A673 (cell line): ENCODE results near the gene TPO.
"Not testable (repeated sequence)": the region's sequence is repeated elsewhere in the genome, so short reads cannot be mapped to it uniquely, and the experiment has no call there.

Experiments
- EZH2 ChIP-seq: fragments of 200-600 bp; sonication (generic); IDR thresholded peaks from 2 replicates; pipeline ENCODE4 v1.6.1; 2017; ENCODE audit warnings: borderline replicate concordance, low read depth, mild to moderate bottlenecking, mixed read lengths, antibody characterized with exemption, low read length; ENCODE audit not compliant: poor library complexity, severe bottlenecking
- TF ChIP-seq, protein P1 (sequence below): fragments of 300-800, 200-600 bp; sonication (generic); conservative IDR thresholded peaks from 2 replicates; pipeline ENCODE4 v1.5.1; 2017; ENCODE audit warnings: low read depth, mild to moderate bottlenecking, antibody characterized with exemption, low read length, moderate library complexity, mixed read lengths

DNA sequence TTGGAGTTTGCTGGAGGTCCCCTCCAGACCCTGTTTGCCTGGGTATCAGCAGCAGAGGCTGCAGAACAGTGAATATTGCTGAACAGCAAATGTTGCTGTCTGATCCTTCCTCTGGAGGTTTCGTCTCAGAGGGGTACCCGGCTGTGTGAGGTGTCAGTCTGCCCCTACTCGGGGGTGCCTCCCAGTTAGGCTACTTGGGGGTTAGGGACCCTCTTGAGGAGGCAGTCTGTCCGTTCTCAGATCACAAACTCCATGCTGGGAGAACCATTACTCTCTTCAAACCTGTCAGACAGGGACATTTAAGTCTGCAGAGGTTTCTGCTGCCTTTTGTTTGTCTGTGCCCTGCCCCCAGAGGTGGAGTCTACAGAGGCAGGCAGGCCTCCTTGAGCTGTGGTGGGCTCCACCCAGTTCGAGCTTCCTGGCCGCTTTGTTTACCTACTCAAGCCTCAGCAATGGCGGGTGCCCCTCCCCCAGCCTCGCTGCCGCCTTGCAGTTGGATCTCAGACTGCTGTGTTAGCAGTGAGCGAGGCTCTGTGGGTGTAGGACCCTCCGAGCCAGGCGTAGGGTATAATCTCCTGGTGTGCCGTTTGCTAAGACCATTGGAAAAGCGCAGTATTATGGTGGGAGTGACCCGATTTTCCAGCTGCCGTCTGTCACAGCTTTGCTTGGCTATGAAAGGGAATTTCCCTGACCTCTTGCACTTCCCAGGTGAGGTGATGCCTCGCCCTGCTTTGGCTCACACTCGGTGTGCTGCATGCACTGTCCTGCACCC, 25.1 kb upstream of the TPO start:
- TF ChIP-seq, protein P1, sequence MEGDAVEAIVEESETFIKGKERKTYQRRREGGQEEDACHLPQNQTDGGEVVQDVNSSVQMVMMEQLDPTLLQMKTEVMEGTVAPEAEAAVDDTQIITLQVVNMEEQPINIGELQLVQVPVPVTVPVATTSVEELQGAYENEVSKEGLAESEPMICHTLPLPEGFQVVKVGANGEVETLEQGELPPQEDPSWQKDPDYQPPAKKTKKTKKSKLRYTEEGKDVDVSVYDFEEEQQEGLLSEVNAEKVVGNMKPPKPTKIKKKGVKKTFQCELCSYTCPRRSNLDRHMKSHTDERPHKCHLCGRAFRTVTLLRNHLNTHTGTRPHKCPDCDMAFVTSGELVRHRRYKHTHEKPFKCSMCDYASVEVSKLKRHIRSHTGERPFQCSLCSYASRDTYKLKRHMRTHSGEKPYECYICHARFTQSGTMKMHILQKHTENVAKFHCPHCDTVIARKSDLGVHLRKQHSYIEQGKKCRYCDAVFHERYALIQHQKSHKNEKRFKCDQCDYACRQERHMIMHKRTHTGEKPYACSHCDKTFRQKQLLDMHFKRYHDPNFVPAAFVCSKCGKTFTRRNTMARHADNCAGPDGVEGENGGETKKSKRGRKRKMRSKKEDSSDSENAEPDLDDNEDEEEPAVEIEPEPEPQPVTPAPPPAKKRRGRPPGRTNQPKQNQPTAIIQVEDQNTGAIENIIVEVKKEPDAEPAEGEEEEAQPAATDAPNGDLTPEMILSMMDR = not testable (repeated sequence)
- not testable (repeated sequence) for TF ChIP-seq EZH2
